NCI-H524 treated with DMSO at 0.1 percent for 48 hours (cell line): ENCODE data around the gene SIRT5.

ENCODE experiments used
- DNase-seq: peaks from one replicate; lab custom pipeline; 2025; lab: John Stamatoyannopoulos, UW

The SIRT5 gene

DNA sequence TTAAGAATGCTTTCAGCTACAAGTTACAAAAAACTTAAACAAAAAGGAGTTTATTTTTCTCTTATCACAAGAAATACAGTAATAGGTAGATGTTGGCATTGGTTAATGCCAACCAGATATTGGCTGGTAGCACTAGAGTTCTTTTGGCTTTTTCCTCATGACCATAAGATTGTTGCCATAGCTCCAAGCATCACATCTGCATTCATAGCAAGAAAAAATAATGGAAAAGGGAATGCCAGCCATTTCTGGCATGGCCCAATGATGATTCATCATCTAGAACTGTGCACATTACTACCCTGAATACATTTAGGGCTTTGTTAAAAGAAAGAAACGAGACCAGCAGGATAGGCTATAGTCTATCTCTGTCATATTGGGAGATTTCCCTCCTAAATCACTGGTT is 20.8 kb upstream of the SIRT5 start:
- no peak for DNase-seq

- no peak for DNase-seq
Measured at GRCh38 chr6:13554929-13555333, 19.5 kb upstream of the SIRT5 start.

DNA sequence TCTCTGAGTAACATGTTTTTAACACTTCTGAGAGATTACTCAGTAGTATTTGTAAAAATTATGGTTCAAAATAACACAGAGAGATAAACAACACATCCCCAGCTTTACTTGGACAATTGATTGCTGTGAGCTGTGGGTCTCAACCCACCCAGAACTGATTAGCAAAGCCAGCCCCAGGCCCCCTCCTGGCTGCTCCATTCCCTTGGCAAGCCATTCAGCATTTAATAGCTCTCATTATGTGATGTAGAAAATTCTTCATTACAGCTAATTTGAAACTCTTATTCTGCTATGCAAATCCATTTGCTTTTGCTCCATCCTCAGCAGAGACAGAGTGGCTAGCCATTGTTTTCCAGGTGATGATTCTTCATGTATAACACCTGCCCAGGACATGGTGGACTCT is 16.6 kb upstream of the SIRT5 start:
- no peak for DNase-seq

DNA sequence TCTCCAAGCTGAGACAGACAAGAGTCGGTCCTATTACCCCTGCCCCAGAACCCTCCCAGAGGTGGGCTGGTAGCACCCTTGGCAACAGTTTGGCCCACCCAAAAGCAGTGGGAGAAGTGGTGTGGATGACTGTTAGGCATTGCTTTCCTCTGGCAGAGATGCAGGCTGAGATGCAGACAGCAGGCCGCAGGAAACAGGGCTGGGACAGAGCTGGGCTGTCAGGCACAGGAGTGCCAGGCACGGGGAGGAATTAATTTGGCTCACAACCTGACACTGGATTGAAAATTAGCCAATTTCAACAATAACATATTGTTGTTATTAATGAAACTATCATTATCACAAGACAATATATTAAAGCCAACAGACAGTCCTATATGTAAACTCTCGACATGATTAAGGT is 15.7 kb upstream of the SIRT5 start:
- no peak for DNase-seq

DNA sequence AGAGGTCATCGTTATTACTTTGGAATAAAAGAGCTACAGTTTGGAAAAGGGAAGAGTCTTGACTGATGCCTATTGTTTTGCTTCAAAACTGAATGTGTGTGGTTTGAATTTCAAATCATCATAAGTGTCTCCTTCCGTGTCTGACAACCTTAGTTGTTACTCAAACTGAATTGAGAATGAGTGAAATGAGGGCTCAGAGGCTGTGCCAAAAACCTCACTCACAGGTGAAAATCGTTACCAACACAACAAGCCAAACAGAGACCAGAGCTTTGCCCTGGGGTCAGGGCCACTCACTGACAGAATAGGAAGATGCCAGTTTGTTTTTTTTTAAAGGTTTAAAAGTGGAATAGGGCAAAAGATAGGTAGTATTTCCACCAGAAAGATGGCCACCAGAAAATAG is 15.2 kb upstream of the SIRT5 start:
- DNase-seq = no peak

- no peak for DNase-seq
Measured at GRCh38 chr6:13559968-13560650, 14.3 kb upstream of the SIRT5 start.

- no peak for DNase-seq
Measured at GRCh38 chr6:13560651-13561044, 13.8 kb upstream of the SIRT5 start.

- DNase-seq = no peak
Measured at GRCh38 chr6:13561624-13562267, 12.7 kb upstream of the SIRT5 start.

DNA sequence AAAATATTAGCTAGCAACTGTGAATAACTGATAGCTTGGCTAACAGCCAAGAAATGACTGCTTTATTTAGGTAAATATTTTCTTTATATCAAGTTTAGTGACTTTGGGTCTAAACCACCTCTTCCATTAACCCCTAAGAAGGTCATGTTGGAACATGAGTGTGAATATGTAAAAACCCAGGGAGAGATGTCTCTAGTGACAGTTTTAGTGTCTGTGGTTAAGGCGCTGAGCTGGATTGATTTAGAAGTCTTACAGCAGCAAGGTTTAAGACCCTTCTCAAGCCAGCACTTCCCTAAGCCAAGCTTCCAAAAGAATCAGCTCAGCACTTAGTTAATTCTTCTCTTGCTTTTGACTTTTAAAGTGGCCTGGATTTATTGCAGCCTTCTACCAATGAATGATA is 11.4 kb upstream of the SIRT5 start:
- no peak for DNase-seq

DNA sequence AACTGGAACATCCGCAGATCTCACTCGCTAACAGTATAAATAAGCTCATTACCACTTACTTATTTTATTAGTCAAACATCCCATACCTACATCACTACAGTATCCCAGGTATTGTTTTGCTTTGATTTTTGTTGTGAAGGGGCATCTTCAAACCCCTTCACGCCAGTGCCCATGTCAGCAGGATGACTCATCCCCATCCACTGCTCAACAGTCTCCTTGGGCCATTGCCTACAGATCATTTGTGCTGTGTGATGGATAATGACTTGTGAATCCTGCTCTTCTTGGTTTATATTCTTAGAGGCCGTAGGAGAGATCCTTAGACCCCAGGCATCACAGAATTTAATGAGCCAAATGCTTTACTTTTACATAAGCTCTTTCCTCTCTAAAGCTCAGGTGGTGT is 8.5 kb upstream of the SIRT5 start:
- DNase-seq = no peak

GRCh38 chr6:13566500-13566899 is 7.9 kb upstream of the SIRT5 start:
- DNase-seq = no peak

DNA sequence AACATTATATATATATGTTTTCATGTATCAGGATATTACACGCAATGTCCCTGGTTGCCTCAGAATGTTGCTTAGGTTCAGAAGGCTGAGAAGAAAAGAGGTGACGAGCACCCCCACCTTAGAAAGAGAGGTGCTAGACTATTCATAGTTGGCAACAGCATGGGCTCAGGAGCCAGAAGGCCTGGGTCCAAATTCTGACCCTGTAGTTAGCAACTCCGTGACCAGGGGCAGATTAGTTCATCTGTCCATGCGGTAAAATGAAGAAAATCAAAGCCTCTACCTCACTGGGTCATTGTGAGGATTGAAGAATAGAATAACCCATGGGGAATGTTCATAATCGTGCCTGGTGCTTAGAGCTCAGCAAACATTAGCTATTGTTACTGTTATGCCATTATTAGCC is 5.4 kb upstream of the SIRT5 start:
- DNase-seq = no peak

DNA sequence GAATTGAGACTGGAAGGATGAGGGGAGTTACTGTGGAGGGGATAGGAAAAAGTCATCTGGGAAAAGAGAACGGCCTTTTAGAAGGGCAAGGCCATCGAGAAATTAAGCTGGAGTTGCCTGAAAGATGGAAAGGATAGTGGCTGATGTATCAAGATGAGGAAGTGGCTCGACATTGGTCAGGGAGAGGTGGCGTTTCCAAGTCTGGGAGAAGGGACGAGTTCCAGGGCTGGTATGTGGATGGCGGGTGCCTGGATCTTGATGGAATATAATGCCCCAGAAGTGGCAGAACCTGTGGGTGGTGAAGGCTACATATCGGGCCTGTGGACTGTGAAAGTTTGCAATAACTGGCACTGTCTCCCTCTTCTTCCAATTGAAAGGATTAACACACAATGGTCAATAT is 2.2 kb upstream of the SIRT5 start:
- DNase-seq = no peak

- no peak for DNase-seq
Measured at GRCh38 chr6:13572951-13573654, 1.3 kb upstream of the SIRT5 start.

- no peak for DNase-seq
Measured at GRCh38 chr6:13573669-13574110, 711 bp upstream of the SIRT5 start.

DNA sequence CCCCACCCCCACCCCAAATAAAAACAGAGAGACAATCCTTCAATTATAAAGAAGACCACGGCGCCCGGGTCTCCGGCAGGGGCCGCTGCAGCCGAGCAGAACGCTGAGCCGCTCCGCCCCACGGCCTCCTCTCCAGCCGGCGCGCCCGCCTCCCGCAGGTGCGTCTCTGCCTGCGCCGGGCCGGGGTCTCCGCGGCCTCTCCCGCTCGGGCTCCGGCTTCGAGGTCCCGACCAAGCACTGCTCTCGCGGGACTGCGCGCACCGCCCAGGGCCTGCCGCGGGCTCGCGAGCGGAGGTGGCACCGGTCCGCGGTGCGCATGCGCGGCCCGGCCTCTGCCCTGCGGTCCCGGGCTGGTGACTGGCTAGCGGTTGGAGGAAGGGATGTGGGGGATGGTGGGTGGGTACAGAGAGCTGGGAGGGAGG is 241 bp upstream of the SIRT5 start:
- peak; percentile 66 for DNase-seq

DNA sequence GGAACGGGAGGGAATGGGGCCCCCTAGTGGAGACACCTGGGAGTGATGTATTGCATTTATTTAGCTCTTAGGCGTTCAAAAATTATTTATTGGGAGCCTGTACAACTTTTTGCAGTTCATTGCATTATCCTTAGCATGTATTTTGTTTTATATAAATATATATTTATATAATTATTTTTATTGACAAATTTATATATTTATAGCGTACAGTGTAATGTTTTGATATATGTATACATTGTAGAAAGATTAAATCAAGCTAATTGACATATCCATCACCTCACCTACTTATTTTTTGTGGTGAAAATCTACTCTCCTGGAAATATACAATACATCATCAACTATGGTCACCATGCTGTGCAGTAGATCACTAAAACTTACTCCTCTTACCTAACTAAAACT is 975 bp downstream of the SIRT5 start:
- DNase-seq = no peak

- DNase-seq = no peak
Measured at GRCh38 chr6:13576017-13576416, 1.6 kb downstream of the SIRT5 start.

- no peak for DNase-seq
Measured at GRCh38 chr6:13577926-13578325, 3.5 kb downstream of the SIRT5 start.

DNA sequence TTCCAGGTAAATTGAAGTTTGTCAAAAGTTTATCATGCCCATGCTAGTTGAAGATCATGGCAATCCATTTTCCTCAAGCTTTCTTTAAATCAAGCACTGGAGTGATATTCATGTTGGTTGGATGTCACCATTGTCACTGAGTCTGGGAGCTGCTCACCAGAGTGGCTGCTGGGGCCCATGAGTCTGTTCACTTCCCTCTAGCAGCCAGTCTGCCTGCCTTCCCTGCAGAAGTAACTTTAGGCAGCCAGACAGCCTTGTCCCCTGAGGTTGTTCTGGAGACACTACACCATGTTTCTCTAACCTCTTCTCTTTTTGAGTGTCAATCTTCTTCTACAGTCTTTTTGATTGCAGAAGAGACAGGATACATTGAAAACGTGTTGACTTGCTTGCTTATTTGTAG is 5.5 kb downstream of the SIRT5 start:
- no peak for DNase-seq

- no peak for DNase-seq
Measured at GRCh38 chr6:13581700-13582229, 7.4 kb downstream of the SIRT5 start.

- DNase-seq = no peak
Measured at GRCh38 chr6:13586603-13587542, 12.5 kb downstream of the SIRT5 start.
